AG09309 (cell line): ENCODE measurements around the gene LSP1.

Source experiments
- DNase-seq: peaks from one replicate; pipeline ENCODE4 v3.0.0-alpha.2; 2010; ENCODE audit warnings: low read depth
- H3K4me3 ChIP-seq: 2 replicates; pipeline ENCODE4 v1.5.1; 2011; ENCODE audit warnings: mild to moderate bottlenecking, low read depth, low read length, moderate library complexity; ENCODE audit not compliant: control insufficient read depth
- TF ChIP-seq, protein P1 (sequence below): IDR thresholded peaks from 2 replicates; pipeline ENCODE4 v1.5.1; 2011; ENCODE audit warnings: mild to moderate bottlenecking, low read depth, low read length, inconsistent platforms; ENCODE audit not compliant: insufficient read depth, control insufficient read depth; ENCODE audit errors: missing control alignments

The LSP1 gene

DNA sequence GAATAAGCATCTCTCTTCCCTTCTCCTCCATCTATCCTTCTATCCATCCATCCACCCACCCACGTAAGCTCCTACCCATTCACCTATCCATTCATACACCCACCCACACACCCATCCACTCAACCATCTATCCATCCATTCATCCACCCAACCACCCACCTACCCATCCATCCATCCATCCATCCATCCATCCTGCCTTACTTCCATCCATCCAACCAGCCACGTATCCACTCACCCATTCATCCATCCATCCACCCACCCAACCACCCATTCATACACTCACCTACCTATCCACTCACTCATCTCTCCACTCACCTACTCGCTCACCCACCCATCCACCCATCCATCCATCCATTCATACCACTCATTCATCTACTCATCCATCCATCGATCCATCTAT lies 79.8 kb downstream of the LSP1 start:
- TF ChIP-seq, protein P1, sequence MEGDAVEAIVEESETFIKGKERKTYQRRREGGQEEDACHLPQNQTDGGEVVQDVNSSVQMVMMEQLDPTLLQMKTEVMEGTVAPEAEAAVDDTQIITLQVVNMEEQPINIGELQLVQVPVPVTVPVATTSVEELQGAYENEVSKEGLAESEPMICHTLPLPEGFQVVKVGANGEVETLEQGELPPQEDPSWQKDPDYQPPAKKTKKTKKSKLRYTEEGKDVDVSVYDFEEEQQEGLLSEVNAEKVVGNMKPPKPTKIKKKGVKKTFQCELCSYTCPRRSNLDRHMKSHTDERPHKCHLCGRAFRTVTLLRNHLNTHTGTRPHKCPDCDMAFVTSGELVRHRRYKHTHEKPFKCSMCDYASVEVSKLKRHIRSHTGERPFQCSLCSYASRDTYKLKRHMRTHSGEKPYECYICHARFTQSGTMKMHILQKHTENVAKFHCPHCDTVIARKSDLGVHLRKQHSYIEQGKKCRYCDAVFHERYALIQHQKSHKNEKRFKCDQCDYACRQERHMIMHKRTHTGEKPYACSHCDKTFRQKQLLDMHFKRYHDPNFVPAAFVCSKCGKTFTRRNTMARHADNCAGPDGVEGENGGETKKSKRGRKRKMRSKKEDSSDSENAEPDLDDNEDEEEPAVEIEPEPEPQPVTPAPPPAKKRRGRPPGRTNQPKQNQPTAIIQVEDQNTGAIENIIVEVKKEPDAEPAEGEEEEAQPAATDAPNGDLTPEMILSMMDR: no peak
- H3K4me3 ChIP-seq: no peak overlapping the region
- DNase-seq: no peak

DNA sequence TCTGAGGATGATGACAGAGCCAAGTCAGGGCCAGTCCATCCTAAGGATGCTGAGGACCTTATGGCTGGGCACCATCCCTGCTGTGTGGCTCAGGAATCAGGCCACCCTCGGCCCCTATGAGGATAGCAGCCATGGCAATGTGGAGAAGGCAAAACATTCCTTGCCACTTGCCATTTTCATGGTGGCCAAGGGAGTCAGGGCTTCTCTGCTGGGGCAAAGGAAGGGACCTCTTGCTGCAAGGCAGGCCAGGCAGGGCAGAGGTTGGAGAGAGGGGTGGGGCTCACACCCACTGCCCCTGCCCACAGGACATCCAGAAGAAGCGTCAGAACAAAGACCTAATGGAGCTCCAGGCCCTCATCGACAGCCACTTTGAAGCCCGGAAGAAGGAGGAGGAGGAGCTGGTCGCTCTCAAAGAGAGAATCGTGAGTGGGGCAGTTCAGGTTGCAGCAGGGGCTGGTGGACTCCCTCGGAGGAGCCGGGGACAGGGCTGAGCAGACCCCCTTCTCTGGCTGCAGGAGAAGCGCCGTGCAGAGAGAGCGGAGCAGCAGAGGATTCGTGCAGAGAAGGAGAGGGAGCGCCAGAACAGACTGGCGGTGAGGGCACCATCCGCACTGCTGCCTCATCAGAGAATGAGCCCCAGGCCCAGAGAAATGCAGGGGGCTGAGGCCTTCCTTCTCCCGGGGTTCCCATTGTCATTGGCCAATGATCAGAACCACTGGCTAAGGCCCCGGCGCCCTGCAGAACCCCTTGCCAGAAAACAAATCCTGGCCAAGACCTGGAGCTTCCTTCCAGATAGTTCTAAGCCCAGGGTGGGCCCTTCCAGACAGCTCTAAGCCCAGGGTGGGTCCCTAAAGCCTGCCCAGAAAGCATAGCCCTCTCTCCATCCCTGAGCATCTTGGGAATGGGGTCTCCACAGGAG lies 80.8 kb downstream of the LSP1 start:
- TF ChIP-seq, protein P1: no peak
- DNase-seq: no peak

DNA sequence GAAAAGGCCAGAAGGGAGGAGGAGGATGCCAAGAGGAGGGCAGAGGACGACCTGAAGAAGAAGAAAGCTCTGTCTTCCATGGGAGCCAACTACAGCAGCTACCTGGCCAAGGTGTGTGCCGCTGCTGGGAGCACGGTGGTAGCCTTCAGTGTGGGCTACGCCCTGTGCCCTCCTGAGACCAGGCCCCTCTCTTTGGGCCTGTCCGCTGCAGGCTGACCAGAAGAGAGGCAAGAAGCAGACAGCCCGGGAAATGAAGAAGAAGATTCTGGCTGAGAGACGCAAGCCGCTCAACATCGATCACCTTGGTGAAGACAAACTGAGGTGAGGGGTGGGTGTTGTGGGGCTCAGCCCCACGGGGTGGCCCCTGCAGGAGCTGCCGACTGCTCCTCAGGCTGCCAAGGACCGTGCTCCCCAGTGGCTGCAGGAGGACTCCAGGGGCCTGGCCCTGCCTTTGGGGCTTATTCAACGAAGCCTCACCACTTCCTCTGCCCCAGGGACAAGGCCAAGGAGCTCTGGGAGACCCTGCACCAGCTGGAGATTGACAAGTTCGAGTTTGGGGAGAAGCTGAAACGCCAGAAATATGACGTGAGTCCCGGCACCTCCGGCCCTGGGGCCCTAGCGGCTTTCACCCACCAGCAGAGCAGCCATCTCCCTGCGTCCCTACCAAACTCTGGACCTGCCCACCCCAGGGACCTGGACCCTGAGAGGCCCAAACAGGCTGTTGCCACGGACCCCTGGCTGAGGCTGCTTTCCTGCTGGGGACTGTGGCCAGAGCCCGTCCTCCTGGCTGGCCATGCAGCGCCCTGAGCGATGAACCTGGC lies 81.7 kb downstream of the LSP1 start:
- no peak for DNase-seq
- no peak overlapping the region for H3K4me3 ChIP-seq
- TF ChIP-seq, protein P1: no peak

More for the DNA sequence above, 80.8 kb downstream of the LSP1 start:
- no peak overlapping the region for H3K4me3 ChIP-seq

DNA sequence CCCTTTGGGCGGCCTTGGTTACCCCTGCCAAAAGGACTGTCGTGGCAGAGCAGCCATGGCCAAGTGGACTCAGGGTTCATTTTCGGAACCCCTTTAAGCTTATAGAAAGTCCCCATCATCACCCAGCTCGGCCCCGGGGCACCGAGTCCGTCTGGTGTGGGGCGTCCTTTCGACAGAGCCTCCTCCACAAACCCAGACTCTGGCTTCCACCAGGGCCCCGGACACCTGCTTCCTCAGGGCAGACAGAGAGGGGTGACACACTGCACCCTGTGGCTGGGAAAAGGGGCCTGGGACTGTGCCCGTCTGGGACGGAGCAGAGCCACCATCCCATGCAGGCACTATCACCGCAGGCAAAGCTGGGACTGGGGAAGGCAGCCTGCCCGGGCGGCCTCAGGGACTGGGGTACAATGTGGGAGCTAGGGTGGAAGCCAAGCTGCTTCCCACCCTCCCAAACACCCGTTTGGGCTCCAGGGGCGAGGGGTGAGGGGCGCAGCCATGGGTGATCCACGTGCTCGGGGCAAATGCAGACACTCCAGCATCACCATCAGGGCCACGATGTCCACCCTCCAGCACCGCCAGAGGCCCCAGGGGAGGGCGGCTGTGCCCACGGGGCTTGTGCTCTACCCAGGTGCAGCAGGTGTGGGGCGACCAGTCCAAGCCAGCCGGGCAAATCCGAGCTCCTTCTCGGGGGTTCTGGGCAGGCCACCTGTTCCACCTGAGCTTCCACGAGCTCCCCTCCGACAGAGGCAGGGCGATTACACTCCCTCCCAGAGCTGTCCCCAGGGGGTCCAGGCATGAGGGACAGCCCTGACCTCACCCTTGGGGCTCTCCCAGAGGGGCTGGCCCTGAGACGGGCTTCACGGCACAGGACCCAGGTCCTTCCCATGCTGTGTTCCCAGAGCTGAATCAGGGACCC lies 82.5 kb downstream of the LSP1 start:
- TF ChIP-seq, protein P1: no peak
- no peak for DNase-seq
- H3K4me3 ChIP-seq: no peak overlapping the region

DNA sequence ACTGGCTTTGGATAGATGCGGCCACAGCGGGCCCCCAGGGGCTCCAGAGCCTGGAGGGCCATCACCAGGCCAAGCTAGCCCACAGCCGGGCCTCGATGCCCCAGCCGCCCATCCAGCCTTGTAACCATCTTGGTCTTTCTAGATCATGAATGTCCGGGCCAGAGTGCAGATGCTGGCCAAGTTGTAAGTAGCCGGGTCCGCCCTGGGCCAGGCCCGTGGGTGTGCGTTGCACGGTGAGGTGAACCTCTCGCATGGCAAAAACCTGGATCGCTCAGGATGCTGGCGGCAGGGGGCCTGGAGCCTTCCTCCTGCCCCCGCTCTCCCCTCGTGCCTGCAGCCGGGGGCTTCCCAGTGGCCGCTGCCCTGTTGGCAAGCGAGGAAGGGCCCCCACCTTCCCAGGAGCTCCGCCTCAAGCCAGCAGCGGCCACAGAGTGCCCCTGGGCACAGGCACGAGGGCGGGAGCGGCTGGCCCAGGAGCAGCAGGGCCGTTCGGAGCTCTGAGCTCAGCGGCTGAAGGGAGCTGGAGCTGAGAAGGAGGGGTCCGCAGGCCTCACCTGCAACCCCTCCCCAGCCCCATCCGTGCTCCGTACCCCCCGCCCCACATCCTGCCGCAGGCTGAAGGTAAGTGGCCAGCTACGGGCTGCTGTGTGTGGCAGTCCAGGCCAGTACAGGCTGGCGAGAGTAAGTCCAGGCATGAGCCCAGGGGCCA lies 83.3 kb downstream of the LSP1 start:
- no peak for DNase-seq
- TF ChIP-seq, protein P1: no peak

More for the DNA sequence above, 83.3 kb downstream of the LSP1 start:
- H3K4me3 ChIP-seq: no peak overlapping the region
